Measurements from ENCODE around the gene TM4SF4. TPM values are rescaled to one million over a fixed set of nuclear protein-coding genes. Genes with fewer than 3 reads are reported as not detected.

TM4SF4 gene
- total RNA-seq, 1 experiment from 2014 or later = not detected

DNA sequence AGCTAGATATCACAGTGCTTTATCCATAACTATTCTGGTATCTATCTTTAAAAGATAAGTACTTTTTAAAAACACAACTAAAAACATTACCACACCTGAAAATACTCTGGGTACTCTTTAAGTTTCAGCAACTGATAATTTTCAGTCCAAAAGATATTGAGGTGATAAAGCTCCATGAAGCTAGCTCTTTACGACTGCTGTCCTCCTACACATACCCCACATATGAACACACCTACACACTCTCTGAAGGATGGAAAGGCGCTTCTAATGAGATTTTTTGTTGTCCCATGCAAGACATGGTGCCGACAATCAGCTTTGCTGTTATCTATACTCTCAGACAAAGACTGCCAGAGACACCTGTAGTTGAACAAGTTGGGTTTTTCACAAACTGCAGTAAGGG is 19.1 kb upstream of the TM4SF4 start:
- H3K4me2 ChIP-seq = no peak overlapping the region
- ChIA-PET CTCF (interaction anchor here (0.5 kb wide), 1 partner anchor 500 kb away, joined by 7 read pairs; no protein-coding TSS in a partner anchor), POLR2A (ENCODE audit: unreplicated experiment) (interaction anchor here (0.6 to 0.8 kb wide), 3 partner anchors 18 to 725 kb away, joined by 3 to 13 read pairs (median 4); no protein-coding TSS in a partner anchor)
- BruUV-seq (replicated peaks) = no TSS peak
- H3K79me2 ChIP-seq (ENCODE audit: low read depth) = no peaks in the 10 kb centered on the region
- H3K27me3 ChIP-seq (ENCODE audit: insufficient read depth, low read depth) = no peaks in the 10 kb centered on the region
- H3K9me3 ChIP-seq (ENCODE audit: insufficient read depth, low read depth) = peaks cover 27% of the 10 kb centered on the region; the same call in 1 of the 2 replicates
- intact Hi-C loops (cut with micrococcal nuclease; ENCODE audit: unreplicated experiment) = no loop called here
- H2AFZ ChIP-seq = no peak overlapping the region
- 0 out of 2 replicates have a peak, but pooled peaks cover 9% of the 10 kb centered on the region for H3K4me1 ChIP-seq (replicated peaks; ENCODE audit: insufficient read depth)
- no peaks in the 10 kb centered on the region for H3K9me2 ChIP-seq (ENCODE audit: insufficient read depth)
- H3K4me3 ChIP-seq = no peak overlapping the region
- no peaks in the 10 kb centered on the region; the same call in 1 of the 2 replicates for H3K36me3 ChIP-seq (ENCODE audit: low read depth)
- no peaks in the 10 kb centered on the region for H3F3A ChIP-seq (ENCODE audit: insufficient read depth, low read depth)
- no peak overlapping the region for H3K27ac ChIP-seq
- TF ChIP-seq, protein P1, sequence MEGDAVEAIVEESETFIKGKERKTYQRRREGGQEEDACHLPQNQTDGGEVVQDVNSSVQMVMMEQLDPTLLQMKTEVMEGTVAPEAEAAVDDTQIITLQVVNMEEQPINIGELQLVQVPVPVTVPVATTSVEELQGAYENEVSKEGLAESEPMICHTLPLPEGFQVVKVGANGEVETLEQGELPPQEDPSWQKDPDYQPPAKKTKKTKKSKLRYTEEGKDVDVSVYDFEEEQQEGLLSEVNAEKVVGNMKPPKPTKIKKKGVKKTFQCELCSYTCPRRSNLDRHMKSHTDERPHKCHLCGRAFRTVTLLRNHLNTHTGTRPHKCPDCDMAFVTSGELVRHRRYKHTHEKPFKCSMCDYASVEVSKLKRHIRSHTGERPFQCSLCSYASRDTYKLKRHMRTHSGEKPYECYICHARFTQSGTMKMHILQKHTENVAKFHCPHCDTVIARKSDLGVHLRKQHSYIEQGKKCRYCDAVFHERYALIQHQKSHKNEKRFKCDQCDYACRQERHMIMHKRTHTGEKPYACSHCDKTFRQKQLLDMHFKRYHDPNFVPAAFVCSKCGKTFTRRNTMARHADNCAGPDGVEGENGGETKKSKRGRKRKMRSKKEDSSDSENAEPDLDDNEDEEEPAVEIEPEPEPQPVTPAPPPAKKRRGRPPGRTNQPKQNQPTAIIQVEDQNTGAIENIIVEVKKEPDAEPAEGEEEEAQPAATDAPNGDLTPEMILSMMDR (conservative IDR thresholded peaks at IDR 0.05) = no peak
- no peak for TF ChIP-seq EZH2 (IDR thresholded peaks at IDR 0.05; ENCODE audit: low read depth)
- DNase-seq = no peak
- H4K20me1 ChIP-seq (ENCODE audit: insufficient read depth) = no peaks in the 10 kb centered on the region

DNA sequence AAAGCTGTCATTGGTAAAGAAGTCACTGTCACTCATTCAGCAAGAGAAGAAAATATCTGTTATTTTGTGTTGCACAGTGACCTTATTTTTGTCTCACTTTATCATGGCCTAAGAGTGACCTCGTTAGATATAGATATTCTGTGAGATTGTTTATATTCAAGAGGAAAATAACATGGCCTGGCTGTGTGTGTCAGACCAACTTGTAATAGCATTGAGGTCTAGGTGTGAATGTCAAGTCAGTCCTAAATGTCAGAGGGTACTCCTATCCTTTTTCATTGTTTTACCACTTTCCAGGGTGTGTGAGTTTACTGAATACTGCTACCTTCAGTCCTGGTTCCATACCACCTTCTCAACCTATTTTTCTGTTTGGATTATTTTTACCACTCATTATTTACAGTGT is 18.5 kb upstream of the TM4SF4 start:
- Histone ChIP-seq H3K27me3 (ENCODE audit: insufficient read depth, low read depth) (no peaks in the 10 kb centered on the region), H4K20me1 (ENCODE audit: insufficient read depth) (no peaks in the 10 kb centered on the region), H3K4me1 (replicated peaks; ENCODE audit: insufficient read depth) (0 out of 2 replicates have a peak, but pooled peaks cover 9% of the 10 kb centered on the region), H3F3A (ENCODE audit: insufficient read depth, low read depth) (no peaks in the 10 kb centered on the region), H3K4me2 (no peak overlapping the region), H3K9me3 (ENCODE audit: insufficient read depth, low read depth) (peaks cover 21% of the 10 kb centered on the region; the same call in 1 of the 2 replicates), H2AFZ (no peak overlapping the region), H3K79me2 (ENCODE audit: low read depth) (no peaks in the 10 kb centered on the region), H3K4me3 (no peak overlapping the region), H3K27ac (no peak overlapping the region), H3K36me3 (ENCODE audit: low read depth) (no peaks in the 10 kb centered on the region), H3K9me2 (ENCODE audit: insufficient read depth) (no peaks in the 10 kb centered on the region)
- DNase-seq = no peak
- BruUV-seq (replicated peaks) = no TSS peak
- intact Hi-C loops (cut with micrococcal nuclease; ENCODE audit: unreplicated experiment) = no loop called here
- POLR2A ChIA-PET (ENCODE audit: unreplicated experiment) = interaction anchor here (0.8 kb wide), 1 partner anchor 54 kb away, joined by 13 read pairs; no protein-coding TSS in a partner anchor
- TF ChIP-seq, protein P1 (conservative IDR thresholded peaks at IDR 0.05) = no peak
- TF ChIP-seq EZH2 (IDR thresholded peaks at IDR 0.05; ENCODE audit: low read depth) = no peak
- CTCF ChIA-PET = no interaction called here

DNA sequence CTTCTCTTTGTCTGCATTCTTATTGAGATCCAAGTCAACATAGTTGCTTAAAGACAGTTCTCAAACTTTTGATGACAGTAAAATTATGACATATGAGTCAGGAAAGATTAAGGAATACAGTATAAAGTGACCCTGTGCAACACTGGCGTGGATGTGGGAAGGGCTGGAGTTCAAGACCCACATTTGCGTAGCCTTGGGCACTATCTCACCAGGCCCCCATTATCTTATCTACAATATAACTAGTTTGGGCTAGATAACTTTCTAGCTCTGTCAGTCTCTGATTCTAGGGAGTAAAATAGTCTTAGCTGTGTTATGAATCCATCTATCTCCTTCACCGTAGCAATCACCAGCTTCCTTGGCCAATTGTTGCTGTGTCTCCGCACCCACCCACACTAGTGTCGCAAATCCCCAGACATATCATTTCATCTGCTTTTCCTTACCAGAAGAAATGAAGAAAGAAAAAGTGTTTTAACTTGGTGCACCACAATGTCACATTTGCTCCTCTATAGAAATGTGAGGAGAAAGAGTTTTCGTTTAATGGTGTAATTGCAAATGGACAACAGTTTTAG is 14.9 kb upstream of the TM4SF4 start:
- Histone ChIP-seq H3K27me3 (ENCODE audit: insufficient read depth, low read depth) (no peaks in the 10 kb centered on the region), H3K9me3 (ENCODE audit: insufficient read depth, low read depth) (no peaks in the 10 kb centered on the region; the same call in 1 of the 2 replicates), H3K4me1 (replicated peaks; ENCODE audit: insufficient read depth) (0 out of 2 replicates have a peak, but pooled peaks cover 7% of the 10 kb centered on the region), H3K79me2 (ENCODE audit: low read depth) (no peaks in the 10 kb centered on the region), H3K9me2 (ENCODE audit: insufficient read depth) (no peaks in the 10 kb centered on the region), H3K27ac (no peak overlapping the region), H3K4me2 (no peak overlapping the region), H4K20me1 (ENCODE audit: insufficient read depth) (no peaks in the 10 kb centered on the region), H2AFZ (no peak overlapping the region), H3K36me3 (ENCODE audit: low read depth) (no peaks in the 10 kb centered on the region), H3F3A (ENCODE audit: insufficient read depth, low read depth) (no peaks in the 10 kb centered on the region), H3K4me3 (no peak overlapping the region)
- no peak for DNase-seq
- ChIA-PET CTCF (interaction anchor here (0.6 to 0.8 kb wide), 2 partner anchors 51 to 143 kb away, joined by 3 read pairs; no protein-coding TSS in a partner anchor), POLR2A (ENCODE audit: unreplicated experiment) (interaction anchor here (0.6 kb wide), 3 partner anchors 11 to 1832 kb away, joined by 3 to 9 read pairs (median 7); no protein-coding TSS in a partner anchor)
- intact Hi-C loops (cut with micrococcal nuclease; ENCODE audit: unreplicated experiment) = no loop called here
- TF ChIP-seq, protein P1 (conservative IDR thresholded peaks at IDR 0.05) = no peak
- TF ChIP-seq EZH2 (IDR thresholded peaks at IDR 0.05; ENCODE audit: low read depth) = no peak
- no TSS peak for BruUV-seq (replicated peaks)

All from PC-9 (cell line).